Suprapubic skin (tissue), 4 donors: ENCODE measurements around the gene FAM163B. TPM values are rescaled to one million over a fixed set of nuclear protein-coding genes. Genes with fewer than 3 reads are reported as not detected.

Source experiments
- DNase-seq, 2 donors: peaks; one replicate each; pipeline ENCODE4 v3.0.0-alpha.2; 2019; ENCODE audit warnings: low spot score in 2 of 2
- H3K27ac ChIP-seq: fragments of 200-600 bp; sonication (generic); one replicate; pipeline ENCODE4 v1.5.1; 2019
- H3K27me3 ChIP-seq: fragments of 200-600 bp; sonication (generic); one replicate; pipeline ENCODE4 v1.5.1; 2019
- H3K36me3 ChIP-seq: fragments of 200-600 bp; sonication (generic); one replicate; pipeline ENCODE4 v1.5.1; 2019
- H3K4me1 ChIP-seq: fragments of 200-600 bp; sonication (generic); one replicate; pipeline ENCODE4 v1.5.1; 2019
- H3K4me3 ChIP-seq: fragments of 200-600 bp; sonication (generic); one replicate; pipeline ENCODE4 v1.5.1; 2019; ENCODE audit warnings: mild to moderate bottlenecking
- H3K9me3 ChIP-seq: fragments of 200-600 bp; sonication (generic); one replicate; pipeline ENCODE4 v1.5.1; 2019
- EP300 ChIP-seq: sonication (generic); formaldehyde crosslinking; IDR thresholded peaks from one replicate; pipeline ENCODE4 v1.6.1; 2017; ENCODE audit warnings: antibody characterized with exemption
- POLR2A ChIP-seq, 2 donors: fragments of 450-650 bp; IDR thresholded peaks; one replicate each; pipeline ENCODE4 v1.6.1; 2017; ENCODE audit warnings: antibody characterized with exemption in 2 of 2, mild to moderate bottlenecking in 2 of 2, moderate library complexity in 2 of 2
- POLR2AphosphoS5 ChIP-seq, 3 donors: sonication (generic); formaldehyde crosslinking; IDR thresholded peaks; one replicate each; pipeline ENCODE4 v1.6.1; 2017; ENCODE audit warnings: antibody characterized with exemption in 3 of 3
- WGBS: methylation state at CpG from one replicate; pipeline ENCODE4 v1.1.5; 2018; 5-methylcytosine and 5-hydroxymethylcytosine counted together
- total RNA-seq, 4 donors: library from RNA; depleted of rRNA; stranded (reverse); fragments of >200 nt; gene quantifications; one replicate each; pipeline ENCODE4 v1.1.0, GENCODE V29; 2016
- TF ChIP-seq, protein P1 (sequence below), 2 donors: fragments of 200-600 bp in 1 of 2; fragments of 450-650 bp in 1 of 2; sonication (generic) in 1 of 2; IDR thresholded peaks; one replicate each; pipeline ENCODE4 v1.5.1; 2016 to 2019; ENCODE audit warnings: antibody characterized with exemption in 2 of 2, mild to moderate bottlenecking in 1 of 2, moderate library complexity in 1 of 2

Gene FAM163B
- total RNA-seq, 4 donors from 2014 or later, result not detected

DNA sequence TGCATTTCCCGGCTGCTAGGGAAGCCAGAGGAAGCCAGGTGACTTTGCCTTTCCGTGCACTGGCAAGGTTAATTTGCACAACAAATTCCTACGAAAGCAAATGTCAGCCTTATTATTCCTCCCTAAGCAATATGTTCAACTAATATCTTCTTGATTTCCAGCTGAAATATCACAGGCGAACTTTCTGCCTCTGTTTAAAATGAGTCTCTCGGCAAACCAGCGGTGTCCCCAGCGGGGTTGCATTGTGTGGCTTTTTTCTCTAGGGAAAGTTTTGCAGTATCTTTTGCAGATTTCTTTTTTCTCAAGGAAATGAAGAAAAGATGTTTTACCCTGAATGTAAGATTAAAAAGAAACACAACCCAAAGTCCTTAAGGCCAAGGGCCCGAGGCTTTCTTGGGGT lies 28.9 kb upstream of the FAM163B start:
- H3K27me3 ChIP-seq, result peaks cover 48% of the 10 kb centered on the region
- H3K9me3 ChIP-seq, result no peaks in the 10 kb centered on the region
- H3K27ac ChIP-seq, result no peak overlapping the region
- no peaks in the 10 kb centered on the region for H3K36me3 ChIP-seq
- no peaks in the 10 kb centered on the region for H3K4me1 ChIP-seq
- 72% methylated on average over 8 of the region's 8 CpGs for WGBS
- no peak for TF ChIP-seq POLR2A (IDR thresholded peaks at IDR 0.05)
- no peak for TF ChIP-seq EP300
- TF ChIP-seq, protein P1, sequence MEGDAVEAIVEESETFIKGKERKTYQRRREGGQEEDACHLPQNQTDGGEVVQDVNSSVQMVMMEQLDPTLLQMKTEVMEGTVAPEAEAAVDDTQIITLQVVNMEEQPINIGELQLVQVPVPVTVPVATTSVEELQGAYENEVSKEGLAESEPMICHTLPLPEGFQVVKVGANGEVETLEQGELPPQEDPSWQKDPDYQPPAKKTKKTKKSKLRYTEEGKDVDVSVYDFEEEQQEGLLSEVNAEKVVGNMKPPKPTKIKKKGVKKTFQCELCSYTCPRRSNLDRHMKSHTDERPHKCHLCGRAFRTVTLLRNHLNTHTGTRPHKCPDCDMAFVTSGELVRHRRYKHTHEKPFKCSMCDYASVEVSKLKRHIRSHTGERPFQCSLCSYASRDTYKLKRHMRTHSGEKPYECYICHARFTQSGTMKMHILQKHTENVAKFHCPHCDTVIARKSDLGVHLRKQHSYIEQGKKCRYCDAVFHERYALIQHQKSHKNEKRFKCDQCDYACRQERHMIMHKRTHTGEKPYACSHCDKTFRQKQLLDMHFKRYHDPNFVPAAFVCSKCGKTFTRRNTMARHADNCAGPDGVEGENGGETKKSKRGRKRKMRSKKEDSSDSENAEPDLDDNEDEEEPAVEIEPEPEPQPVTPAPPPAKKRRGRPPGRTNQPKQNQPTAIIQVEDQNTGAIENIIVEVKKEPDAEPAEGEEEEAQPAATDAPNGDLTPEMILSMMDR (IDR thresholded peaks at IDR 0.05), result no peak
- TF ChIP-seq POLR2AphosphoS5 (IDR thresholded peaks at IDR 0.05), result no peak
- no peak overlapping the region for H3K4me3 ChIP-seq
- DNase-seq, result no peak

DNA sequence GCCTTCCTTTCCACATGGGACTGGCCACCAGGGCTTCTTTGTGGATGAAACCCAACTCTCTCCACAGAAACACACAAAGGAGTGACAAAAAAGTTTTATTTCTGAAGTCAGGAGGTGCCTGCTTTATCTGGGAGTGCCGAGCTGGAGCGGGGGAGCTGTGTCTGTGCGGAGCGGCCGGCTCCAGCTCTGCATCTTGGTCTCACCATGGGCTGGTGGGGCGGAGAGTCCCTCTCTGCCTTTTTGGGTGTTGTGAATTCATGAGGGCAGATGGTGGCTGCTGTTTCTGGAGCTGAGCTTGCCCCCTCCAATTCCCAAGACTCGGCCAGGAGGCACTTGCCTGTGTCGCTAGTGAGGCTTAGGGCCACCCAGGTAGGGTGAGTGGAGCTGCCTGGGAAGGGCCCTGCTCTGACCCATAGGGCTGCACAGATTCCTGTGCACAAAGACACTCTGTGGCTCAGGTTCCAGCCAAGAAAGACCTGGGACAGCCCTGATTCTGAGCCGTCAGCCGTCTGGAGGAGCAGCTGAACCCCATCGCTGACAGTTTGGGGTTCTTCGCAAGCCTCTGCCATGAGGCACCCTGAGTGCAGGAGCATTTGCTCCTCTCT lies 28.4 kb upstream of the FAM163B start:
- WGBS, result 81% methylated on average over 8 of the region's 12 CpGs
- no peak overlapping the region for H3K27ac ChIP-seq
- no peaks in the 10 kb centered on the region for H3K36me3 ChIP-seq
- no peaks in the 10 kb centered on the region for H3K4me1 ChIP-seq
- no peaks in the 10 kb centered on the region for H3K9me3 ChIP-seq
- no peak overlapping the region for H3K4me3 ChIP-seq
- peaks cover 50% of the 10 kb centered on the region for H3K27me3 ChIP-seq
- DNase-seq, result no peak
- TF ChIP-seq, protein P1 (IDR thresholded peaks at IDR 0.05), result no peak
- TF ChIP-seq POLR2A (IDR thresholded peaks at IDR 0.05) (no peak), POLR2AphosphoS5 (IDR thresholded peaks at IDR 0.05) (no peak), EP300 (no peak)

DNA sequence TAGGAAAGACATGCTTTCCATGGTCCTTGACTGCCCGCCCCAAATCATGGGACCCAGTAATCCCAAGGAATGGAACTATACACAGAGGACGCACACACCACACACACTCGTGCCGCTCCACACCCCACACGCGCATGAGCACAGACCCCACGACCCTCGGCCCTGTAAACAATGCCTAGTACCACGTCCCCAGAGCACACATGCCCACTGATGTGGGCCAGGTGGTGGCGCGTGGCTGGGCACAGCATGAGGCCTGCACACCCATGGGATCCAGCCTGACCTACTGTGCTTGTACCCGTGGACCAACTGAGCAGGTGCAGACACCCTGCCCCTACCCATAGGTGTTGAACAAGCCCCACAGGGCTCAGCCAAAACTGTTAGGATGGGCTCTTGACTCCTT lies 27.7 kb upstream of the FAM163B start:
- Histone ChIP-seq H3K36me3 (no peaks in the 10 kb centered on the region), H3K27ac (no peak overlapping the region), H3K27me3 (peaks cover 52% of the 10 kb centered on the region), H3K4me3 (no peak overlapping the region), H3K9me3 (no peaks in the 10 kb centered on the region), H3K4me1 (no peaks in the 10 kb centered on the region)
- TF ChIP-seq, protein P1 (IDR thresholded peaks at IDR 0.05), result no peak
- no peak for TF ChIP-seq EP300
- no peak for TF ChIP-seq POLR2A (IDR thresholded peaks at IDR 0.05)
- 86% methylated on average over 12 of the region's 12 CpGs for WGBS
- DNase-seq, result no peak

DNA sequence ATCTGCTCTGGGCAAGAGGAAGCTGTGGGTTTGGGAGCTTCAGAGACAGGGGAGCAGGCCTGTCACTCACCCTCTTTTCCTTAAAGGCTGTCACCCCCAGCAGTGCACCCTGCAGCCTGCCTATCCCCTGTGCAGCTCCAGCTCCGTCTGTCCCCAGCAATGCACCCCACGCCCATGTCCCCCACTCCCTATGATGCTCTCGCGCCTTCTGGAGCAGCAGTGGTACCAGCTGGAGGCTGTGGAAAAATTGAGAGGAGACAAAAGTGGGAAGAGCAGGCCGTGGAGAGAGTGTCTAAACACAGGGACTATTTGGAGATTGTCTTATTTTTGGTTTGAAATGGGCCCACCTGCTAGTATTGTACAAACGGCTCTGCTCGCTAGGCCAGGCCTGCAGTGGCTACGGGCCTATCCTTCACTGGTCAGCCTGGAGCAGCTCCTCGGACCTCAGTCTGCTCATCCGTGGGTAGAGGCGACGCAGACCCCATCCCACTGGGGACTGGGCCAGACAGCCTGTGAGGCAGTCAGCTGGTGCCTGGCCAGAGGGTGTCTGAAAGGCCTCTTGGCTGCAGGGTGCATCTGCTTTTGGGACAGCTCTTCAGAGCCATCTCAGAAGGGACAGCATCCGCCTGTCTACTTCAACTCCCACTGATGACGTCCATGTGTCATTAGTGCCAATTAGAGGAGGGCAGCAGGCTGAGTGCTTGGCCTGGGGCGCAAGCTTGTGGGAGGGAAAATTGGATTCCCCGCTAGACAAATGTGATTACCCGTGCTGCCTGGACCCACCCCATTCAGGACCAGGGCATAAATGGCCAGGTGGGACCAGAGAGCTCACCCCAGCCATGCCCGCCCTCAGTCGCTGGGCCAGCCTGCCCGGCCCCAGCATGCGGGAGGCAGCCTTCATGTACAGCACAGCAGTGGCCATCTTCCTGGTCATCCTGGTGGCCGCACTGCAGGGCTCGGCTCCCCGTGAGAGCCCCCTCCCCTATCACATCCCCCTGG lies 26.6 kb upstream of the FAM163B start, which contains the start of gene DBH:
Gene DBH, plus strand, starts transcription at position 831 of the 999 bp plus-strand sequence. Its CDS starts 9 bp downstream, at position 840.
- DNase-seq, result no peak
- Histone ChIP-seq H3K9me3 (no peaks in the 10 kb centered on the region), H3K27ac (no peak within 1 kb of the TSS), H3K36me3 (no peaks in the 10 kb centered on the region), H3K4me1 (no peaks in the 10 kb centered on the region), H3K27me3 (peaks cover 53% of the 10 kb centered on the region), H3K4me3 (no peak within 1 kb of the TSS)
- 93% methylated on average over 9 of the region's 24 CpGs for WGBS
- no peak for TF ChIP-seq POLR2A (IDR thresholded peaks at IDR 0.05)
- no peak for TF ChIP-seq POLR2AphosphoS5 (IDR thresholded peaks at IDR 0.05)
- TF ChIP-seq, protein P1 (IDR thresholded peaks at IDR 0.05), result no peak
- no peak for TF ChIP-seq EP300

DNA sequence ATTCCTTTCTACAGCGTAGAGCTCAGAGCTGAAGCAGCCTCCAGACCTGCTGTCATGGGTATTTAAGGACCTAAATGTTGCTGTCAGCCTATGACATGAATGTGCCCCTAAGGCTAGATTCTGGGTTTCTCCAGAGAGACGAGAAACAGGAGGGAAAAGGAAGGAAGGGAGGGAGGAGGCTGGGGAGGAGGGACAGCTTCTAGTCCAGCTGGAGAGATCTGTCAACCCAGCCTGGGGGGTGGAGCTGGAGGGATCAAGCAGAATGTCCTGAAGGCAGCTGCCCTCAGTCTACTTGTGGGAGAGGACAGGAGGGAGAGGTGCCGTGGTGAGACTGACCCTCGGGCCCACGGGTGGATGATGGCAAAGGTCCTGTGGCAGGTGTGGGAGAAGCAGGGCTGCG lies 25.9 kb upstream of the FAM163B start:
- H3K9me3 ChIP-seq, result no peaks in the 10 kb centered on the region
- no peak for DNase-seq
- TF ChIP-seq, protein P1 (IDR thresholded peaks at IDR 0.05), result no peak
- no peak for TF ChIP-seq EP300
- H3K27me3 ChIP-seq, result peaks cover 59% of the 10 kb centered on the region
- no peak overlapping the region for H3K4me3 ChIP-seq
- no peaks in the 10 kb centered on the region for H3K4me1 ChIP-seq
- no peak overlapping the region for H3K27ac ChIP-seq
- WGBS, result 74% methylated on average over 5 of the region's 6 CpGs
- H3K36me3 ChIP-seq, result no peaks in the 10 kb centered on the region
